ENCODE data around the gene CALCA.

GRCh38 chr11:14980854-14981253 is 8.7 kb upstream of the CALCA start:
- TF ChIP-seq POLR2A (IDR thresholded peaks at IDR 0.05; ENCODE audit: low read length) (no peak), GATA1 (IDR thresholded peaks at IDR 0.05; ENCODE audit: low read depth, low read length) (no peak)
